Endothelial cell (in vitro differentiated cells): ENCODE measurements around the gene KCNJ6. TPM values are rescaled to one million over a fixed set of nuclear protein-coding genes. Genes with fewer than 3 reads are reported as not detected.

Experiments
- DNase-seq: peaks from one replicate; pipeline ENCODE4 v3.0.0; 2021; ENCODE audit warnings: low spot score
- H3K27ac Mint-ChIP-seq: one replicate; pipeline ENCODE4 v1.8.0; 2021; ENCODE audit warnings: mixed read lengths, inconsistent platforms; ENCODE audit not compliant: unreplicated experiment
- H3K27me3 Mint-ChIP-seq: one replicate; pipeline ENCODE4 v1.8.0; 2021; ENCODE audit warnings: mild to moderate bottlenecking, moderate library complexity, mixed read lengths, inconsistent platforms; ENCODE audit not compliant: unreplicated experiment
- H3K36me3 Mint-ChIP-seq: one replicate; pipeline ENCODE4 v1.8.0; 2021; ENCODE audit warnings: mild to moderate bottlenecking, low read depth, mixed read lengths, inconsistent platforms; ENCODE audit not compliant: unreplicated experiment
- H3K4me1 Mint-ChIP-seq: one replicate; pipeline ENCODE4 v1.8.0; 2021; ENCODE audit warnings: mild to moderate bottlenecking, mixed read lengths, inconsistent platforms; ENCODE audit not compliant: unreplicated experiment
- H3K4me3 Mint-ChIP-seq: one replicate; pipeline ENCODE4 v1.8.0; 2021; ENCODE audit warnings: mild to moderate bottlenecking, mixed read lengths, inconsistent platforms; ENCODE audit not compliant: unreplicated experiment
- H3K9me3 Mint-ChIP-seq: one replicate; pipeline ENCODE4 v1.8.0; 2021; ENCODE audit warnings: mixed read lengths, inconsistent platforms; ENCODE audit not compliant: unreplicated experiment
- total RNA-seq: library from RNA; stranded (reverse); fragmentation: NEBNext Ultra II Directional; extraction: Animal tissue kit (Norgen Biotek cat#: 25700); gene quantifications from one replicate; pipeline ENCODE4 v1.2.1, GENCODE V29; 2021; ENCODE audit not compliant: unreplicated experiment
- TF ChIP-seq, protein P1 (sequence below): fragments of 200-600 bp; sonication (generic); IDR thresholded peaks from one replicate; pipeline ENCODE4 v1.5.0; 2021; ENCODE audit warnings: antibody characterized with exemption; ENCODE audit not compliant: unreplicated experiment

The KCNJ6 gene
- total RNA-seq, 1 donor from 2014 or later = 0.41 TPM

DNA sequence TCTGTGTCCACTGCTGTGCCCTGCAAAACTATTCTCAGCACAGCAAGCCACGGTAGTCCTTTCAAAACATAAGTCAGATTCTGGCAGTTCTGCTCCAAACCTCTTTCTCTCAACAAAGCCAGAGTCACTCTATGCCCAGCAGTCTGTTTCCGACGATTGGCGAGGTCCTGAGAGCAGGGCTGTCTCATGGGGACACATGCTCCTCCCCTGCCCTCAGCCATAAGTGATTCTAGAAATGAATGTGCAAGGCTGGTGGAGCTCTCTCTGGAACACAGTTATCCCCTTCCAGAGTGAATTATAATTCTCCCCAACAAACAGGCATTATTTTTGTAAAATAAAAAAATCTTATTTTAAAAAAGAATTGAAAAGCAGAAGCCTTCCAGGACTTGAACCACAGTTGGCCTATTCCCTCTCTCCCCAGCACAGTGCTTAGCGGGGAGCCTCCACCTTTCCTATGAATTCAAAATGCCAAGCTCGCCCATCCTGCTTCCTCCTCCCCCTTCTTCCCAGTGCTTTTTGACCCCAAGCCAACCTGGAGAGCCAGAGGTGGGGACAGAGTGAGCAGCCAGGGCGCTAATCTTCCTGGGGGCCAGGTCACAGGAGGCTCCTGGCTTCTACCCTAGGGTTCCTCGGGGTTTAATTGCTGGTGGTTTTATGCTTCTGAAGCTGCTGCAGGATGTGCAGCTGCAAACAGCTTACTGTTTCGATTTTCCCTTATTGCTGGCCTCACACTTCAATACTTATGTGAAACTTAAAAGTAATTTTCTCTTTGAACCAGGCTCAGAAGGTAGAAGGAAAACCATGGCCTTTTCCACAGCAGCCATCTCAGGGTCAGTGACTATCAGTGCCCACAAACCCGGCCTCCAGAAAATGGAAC is 41.1 kb downstream of the KCNJ6 start:
- no peak for DNase-seq
- H3K4me3 Mint-ChIP-seq = no peak overlapping the region
- no peaks in the 10 kb centered on the region for H3K36me3 Mint-ChIP-seq
- TF ChIP-seq, protein P1, sequence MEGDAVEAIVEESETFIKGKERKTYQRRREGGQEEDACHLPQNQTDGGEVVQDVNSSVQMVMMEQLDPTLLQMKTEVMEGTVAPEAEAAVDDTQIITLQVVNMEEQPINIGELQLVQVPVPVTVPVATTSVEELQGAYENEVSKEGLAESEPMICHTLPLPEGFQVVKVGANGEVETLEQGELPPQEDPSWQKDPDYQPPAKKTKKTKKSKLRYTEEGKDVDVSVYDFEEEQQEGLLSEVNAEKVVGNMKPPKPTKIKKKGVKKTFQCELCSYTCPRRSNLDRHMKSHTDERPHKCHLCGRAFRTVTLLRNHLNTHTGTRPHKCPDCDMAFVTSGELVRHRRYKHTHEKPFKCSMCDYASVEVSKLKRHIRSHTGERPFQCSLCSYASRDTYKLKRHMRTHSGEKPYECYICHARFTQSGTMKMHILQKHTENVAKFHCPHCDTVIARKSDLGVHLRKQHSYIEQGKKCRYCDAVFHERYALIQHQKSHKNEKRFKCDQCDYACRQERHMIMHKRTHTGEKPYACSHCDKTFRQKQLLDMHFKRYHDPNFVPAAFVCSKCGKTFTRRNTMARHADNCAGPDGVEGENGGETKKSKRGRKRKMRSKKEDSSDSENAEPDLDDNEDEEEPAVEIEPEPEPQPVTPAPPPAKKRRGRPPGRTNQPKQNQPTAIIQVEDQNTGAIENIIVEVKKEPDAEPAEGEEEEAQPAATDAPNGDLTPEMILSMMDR = no peak
- H3K9me3 Mint-ChIP-seq = no peaks in the 10 kb centered on the region
- no peaks in the 10 kb centered on the region for H3K27me3 Mint-ChIP-seq
- H3K4me1 Mint-ChIP-seq = peaks cover 2% of the 10 kb centered on the region
- H3K27ac Mint-ChIP-seq = no peak overlapping the region

DNA sequence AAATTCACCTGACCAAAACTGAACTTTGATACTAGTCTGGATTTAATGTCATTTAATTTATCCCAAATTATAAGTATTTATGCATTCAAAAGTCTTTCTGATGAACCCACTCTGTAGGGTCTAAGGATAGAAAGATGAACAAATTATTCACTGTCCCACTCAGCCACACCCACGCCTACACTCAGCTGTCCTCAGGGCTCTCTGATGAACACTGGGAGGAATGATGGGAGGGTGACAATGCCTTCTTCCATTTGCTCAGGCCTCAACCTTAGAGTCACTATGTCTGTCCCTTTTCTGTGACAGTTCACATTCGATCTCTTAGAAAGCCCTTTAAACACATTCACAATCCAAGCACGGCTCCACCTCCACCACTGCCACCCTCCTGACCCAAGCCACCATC is 41.8 kb downstream of the KCNJ6 start:
- Mint-ChIP-seq H3K4me3 (no peak overlapping the region), H3K4me1 (peaks cover under 1% of the 10 kb centered on the region), H3K27ac (no peak overlapping the region), H3K9me3 (no peaks in the 10 kb centered on the region), H3K36me3 (no peaks in the 10 kb centered on the region), H3K27me3 (no peaks in the 10 kb centered on the region)
- TF ChIP-seq, protein P1 = no peak
- DNase-seq = no peak

GRCh38 chr21:37873655-37874054 is 42.6 kb downstream of the KCNJ6 start:
- Mint-ChIP-seq H3K27me3 (no peaks in the 10 kb centered on the region), H3K36me3 (no peaks in the 10 kb centered on the region), H3K4me3 (no peak overlapping the region), H3K27ac (no peak overlapping the region), H3K9me3 (no peaks in the 10 kb centered on the region), H3K4me1 (no peaks in the 10 kb centered on the region)
- no peak for DNase-seq
- TF ChIP-seq, protein P1 = no peak

GRCh38 chr21:37871121-37871862 is 45.0 kb downstream of the KCNJ6 start:
- Mint-ChIP-seq H3K4me3 (no peak overlapping the region), H3K27ac (no peak overlapping the region), H3K27me3 (no peaks in the 10 kb centered on the region), H3K4me1 (no peaks in the 10 kb centered on the region), H3K36me3 (no peaks in the 10 kb centered on the region), H3K9me3 (no peaks in the 10 kb centered on the region)
- TF ChIP-seq, protein P1 = no peak
- DNase-seq = no peak

DNA sequence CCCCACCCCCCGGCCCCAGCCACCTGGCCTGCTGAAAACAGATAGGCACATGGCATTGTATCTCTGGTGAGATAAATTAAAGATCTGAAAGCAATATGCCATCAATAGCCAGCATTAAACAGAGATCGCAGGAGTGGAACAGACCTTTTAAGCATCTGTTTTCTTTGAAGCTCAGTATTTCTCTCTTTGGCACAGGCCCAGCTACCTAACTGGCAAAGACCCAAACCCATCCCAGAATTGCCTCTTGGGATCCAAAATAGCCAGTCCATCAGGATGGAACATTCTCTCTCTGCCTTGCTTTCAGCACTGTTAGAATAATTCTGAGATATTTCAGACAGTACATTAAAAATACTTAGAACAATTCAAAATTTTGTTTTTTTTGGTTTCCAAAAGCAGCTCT is 46.0 kb downstream of the KCNJ6 start:
- Mint-ChIP-seq H3K36me3 (no peaks in the 10 kb centered on the region), H3K9me3 (no peaks in the 10 kb centered on the region), H3K4me3 (no peak overlapping the region), H3K27me3 (no peaks in the 10 kb centered on the region), H3K4me1 (no peaks in the 10 kb centered on the region), H3K27ac (no peak overlapping the region)
- DNase-seq = no peak
- TF ChIP-seq, protein P1 = no peak
